ENCODE data around the gene THADA.

The THADA gene

DNA sequence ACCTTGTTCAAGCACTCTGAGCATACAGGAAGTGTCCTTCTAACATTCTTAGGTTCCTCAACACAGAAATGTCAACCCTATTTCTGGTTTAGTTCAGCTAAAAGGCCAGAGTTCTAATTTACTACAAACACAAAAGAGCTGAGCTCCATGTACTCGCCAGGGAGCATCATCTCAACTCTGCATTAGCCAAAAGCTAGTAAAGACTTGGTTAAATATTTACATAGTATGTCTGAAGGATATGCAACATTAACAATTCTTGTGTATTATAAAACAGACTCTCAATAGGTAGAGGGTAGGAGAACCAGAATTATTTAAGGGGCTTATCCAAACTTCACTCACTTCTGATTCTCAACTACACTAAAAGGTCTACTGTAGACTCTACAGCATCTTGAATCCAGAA lies 154.6 kb downstream of the THADA start:
- no peak for DNase-seq (ENCODE audit: low read depth in 2 of 2)

DNA sequence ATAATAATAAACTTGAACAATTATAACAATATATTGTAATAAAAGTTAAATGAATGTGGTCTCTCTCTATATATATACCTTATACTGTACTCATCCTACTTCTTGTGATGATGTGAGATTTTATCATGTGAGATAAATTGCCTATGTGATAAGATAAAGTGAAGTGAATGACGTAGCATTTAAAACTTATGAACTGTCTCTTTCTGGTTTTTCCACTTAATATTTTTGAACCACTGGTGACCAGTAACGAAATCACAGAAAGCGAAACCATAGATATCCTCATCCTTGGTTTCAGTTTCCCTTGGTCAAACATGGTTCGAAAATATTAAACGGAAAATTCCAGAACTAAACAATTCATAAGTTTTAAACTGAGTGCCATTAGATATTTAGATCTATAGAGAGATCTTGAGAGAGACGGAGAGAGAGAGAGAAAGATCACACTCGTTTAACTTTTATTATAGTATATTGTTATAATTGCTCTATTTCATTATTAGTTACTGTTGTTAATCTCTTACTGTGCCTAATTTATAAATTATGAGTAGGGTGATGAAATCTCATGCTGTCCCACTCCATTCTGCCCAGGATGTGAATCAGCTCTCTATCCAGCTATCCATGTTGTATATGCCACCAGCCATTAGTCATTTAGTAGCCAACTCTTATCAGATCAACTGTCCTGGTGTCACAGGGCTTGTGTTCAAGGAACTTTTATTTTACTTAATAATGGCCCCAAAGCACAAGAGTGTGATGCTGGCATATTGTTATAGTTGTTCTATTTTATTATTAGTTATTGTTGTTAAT lies 156.8 kb downstream of the THADA start:
- DNase-seq (ENCODE audit: low read depth in 2 of 2), result no peak

DNA sequence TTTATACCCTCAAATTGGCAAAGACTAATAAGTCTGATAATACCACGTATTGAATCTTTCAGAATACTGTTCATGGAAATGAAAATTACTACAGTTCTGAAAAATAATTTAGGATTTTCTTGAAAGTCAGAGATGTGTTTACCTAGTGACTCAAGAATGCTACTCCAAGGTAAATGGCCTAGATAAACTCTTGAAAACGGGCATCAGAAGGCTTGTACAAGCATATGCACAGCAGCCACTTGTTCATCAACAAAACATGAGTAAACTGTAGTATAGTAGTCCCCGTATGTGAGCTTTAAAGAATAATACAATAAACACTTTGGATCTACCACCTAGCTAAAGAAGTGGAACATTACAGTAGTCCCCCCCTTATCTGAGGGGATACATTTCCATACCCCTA lies 157.5 kb downstream of the THADA start:
- DNase-seq (ENCODE audit: low read depth in 2 of 2), result no peak

DNA sequence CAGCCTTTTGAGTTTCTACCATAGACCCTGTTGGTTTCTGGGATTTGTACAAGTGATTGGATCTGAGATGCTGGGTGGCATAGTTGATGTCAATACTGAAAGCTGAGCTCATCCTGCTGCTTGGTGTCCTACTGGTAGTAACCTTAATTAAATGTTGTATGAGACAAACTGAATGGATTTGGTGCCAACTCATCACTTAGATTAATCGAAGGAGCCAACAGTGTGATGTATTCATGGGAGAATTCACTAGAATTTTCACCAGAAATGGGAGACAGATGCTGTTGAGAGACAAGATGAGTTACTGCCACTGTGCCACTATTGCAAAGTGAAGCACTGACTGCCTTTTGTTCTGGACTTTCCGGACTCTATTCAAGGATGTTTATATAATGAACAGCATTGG lies 158.5 kb downstream of the THADA start:
- DNase-seq (ENCODE audit: low read depth in 2 of 2), result no peak

DNA sequence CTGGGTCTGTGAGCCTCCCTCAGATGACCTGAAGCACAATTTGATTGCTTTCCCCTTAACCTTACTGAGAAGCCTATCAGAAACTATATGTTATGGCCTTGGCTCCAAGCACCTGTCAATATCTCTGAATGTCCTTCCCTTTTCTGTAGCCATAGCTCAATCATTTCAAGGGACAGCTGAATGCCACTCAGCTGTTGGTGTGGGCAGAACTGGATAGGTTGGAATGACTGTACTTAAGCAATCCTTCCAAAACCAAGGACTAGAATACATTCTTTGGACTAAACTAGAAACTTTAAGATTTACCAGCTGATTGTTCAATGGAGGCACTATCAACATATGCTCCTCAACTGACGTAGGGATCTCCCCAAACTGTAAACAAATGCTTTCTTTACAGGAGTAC lies 159.4 kb downstream of the THADA start:
- DNase-seq (ENCODE audit: low read depth in 2 of 2), result no peak

DNA sequence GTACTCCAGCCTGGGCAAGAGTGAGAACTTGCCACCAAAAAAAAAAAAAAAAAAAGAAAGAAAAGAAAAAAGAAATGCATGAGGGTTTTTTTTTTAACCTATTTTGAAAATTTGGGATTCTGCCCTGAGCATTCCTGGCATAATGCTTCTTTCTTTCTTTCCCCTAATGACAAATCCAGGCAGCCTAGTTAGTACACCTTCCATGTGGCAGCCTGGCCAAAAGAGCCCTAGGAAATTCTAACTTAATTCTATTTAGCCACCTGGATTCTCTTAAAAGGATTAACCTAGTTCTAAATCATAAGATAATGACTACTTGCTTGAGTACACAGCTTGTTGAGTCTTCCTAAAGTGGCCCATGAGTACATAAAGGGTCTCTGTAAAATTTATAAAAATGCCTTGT lies 160.1 kb downstream of the THADA start:
- DNase-seq (ENCODE audit: low read depth in 2 of 2), result no peak

DNA sequence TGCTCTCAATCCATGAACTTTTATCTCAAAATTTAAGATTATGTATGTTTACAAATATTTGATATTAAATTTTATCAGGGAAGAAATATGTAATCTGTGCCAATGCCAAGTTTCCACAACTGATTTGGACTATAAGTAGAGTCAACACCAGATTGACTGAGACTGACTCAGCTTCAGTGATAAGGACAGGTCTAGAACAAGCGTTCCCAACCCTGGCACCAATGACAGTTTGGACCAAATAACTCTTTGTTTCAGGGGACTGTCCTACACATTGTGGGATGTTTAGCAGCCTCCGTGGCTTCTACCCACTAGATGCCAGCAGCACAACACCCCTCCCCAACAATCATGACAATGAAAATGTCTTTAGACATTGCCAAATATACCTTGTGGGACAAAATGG lies 165.3 kb downstream of the THADA start:
- no peak for DNase-seq (ENCODE audit: low read depth in 2 of 2)

DNA sequence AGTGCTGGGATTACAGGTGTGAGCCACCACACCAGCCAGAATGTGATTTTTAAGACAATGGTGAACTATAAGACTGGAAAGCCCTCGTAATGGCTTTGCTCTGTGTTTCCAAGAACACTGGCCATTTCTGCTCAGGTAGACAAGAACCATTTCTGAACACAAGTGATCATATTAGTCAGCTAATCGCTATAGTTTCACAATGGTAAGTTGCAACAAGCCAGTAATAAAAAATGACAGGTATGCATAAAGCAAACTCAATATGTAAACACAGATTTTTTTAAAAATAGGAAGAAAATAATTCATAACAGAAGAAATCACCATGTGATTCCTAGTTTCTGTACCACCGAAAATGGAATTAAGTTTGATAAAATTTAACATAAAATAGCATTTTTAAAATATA lies 166.5 kb downstream of the THADA start:
- no peak for DNase-seq (ENCODE audit: low read depth in 2 of 2)

DNA sequence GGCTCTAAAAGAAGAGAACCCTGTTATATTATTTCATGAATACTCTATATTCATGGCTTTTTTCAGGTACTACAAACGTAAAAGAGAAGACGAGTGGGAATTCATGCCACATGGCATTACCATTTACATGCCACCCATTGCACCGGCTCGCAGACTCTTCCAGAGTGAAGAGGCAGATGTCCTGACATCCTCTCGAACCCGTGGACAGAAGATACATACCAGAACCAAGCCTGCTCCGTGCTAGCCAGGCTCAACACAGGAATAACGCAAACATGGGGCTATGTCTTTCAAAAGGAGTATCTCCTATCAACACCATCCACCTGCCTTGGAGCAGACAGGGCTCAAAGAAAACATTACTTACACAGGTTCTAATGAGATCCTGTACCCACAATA lies 168.8 kb downstream of the THADA start:
- no peak for DNase-seq (ENCODE audit: low read depth in 2 of 2)

DNA sequence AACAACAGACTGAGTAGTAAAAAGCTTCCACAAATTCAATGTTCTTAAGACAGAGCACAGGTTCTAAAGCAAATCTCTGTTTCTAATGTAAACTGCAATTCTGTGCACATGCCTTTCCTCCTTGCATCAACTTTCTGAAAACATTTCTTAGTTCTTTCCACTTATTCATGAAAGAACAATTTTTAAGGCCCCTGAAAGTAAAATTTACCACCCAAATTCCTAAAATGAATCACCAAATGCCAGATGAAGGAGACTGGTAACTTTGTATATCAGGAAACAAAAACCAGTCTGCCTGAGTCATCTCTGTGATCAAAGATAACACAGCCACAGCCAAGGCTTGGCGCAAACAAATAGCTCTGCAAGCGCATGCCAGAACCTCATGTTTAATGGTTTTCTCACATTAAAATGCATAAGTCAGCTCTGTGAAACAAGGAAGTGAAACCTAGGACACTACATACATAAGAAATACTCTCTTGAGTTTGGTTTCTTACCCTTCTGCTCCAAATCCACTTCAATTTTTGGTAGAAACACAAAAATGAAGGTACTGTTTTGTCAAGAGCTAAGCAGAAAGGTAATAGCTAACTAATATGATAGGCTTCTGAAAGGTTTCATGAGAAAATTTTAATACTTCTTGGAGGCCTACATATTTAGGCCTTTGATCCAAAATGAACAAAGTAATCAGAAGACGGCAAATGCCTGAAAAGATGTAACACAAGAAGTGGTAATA lies 169.4 kb downstream of the THADA start:
- DNase-seq (ENCODE audit: low read depth in 2 of 2), result peak; percentile 92

DNA sequence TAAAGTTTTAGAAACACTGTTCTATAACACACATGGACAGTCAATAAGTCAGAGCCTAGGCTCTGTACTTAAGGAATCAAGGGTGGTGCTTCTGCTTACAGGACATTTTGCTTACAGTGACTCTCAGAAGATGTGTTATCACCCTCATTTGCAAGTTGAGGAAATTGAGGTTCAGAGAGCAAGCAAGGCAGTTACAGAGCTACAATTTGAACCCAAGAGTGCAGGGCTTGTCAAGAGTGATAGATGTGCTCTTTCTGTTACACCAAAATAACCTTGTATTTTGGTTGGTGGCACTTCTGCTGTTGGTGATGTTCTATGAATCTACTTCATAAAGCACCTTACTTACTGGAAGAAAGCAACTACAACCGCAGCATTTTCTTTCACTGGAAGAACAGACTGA lies 170.2 kb downstream of the THADA start:
- no peak for DNase-seq (ENCODE audit: low read depth in 2 of 2)

DNA sequence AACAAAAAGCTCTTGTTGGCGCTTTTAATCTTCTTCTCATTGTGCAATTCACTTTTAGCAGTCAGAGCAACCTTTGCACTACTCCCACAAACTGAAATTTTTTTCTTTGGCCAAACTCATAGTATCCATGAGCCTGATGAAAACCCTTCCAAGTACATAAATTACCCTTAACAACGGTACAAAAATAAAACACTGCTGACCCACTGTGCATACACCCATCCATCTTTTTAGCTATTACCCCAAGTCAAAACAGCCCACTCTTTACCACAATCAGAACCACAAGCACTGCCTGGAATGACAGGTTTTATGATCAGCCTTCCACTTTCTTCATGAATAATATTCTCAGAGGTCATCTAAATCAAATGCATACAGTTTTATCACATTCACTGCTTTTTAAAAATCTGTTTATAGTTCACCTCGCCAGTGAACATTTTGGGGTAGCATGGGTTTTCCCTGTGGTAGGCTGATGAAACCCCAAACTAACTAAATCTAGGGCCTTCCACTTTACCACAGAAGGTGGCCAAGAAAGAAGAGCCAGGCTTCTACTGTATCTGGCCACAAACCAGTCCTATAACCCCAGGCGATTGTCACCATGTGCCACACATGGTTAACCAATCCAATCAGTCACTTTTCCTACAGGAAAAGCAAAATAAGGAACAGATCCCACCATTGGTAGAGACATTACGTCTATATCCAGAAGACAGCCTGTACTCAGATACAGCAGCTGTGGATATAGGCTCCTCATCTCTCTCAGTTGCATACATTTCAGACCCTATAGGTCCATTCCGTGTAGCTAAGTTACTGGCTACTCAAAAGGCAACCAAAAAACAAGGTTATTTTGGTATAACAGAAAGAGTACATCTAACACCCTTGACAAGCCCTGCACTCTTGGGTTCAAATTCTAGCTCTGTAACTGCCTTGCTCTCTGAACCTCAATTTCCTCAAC lies 171.3 kb downstream of the THADA start:
- DNase-seq (ENCODE audit: low read depth in 2 of 2), result peak; percentile 55 to 57

DNA sequence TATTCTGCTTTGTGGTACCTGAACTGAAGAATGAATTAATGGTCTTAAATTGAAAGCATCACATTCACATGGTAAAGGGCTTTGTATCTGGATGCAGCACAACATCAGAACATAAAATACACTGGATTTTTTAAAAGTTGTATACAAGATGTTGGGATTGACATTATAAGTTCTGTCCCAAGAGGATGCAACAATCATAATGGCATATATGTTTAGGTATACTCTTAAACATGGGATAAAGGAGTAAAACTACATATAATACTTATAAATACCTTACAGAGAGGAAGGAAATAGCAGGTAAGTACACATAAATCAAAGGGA lies 171.9 kb downstream of the THADA start:
- DNase-seq (ENCODE audit: low read depth in 2 of 2), result no peak

DNA sequence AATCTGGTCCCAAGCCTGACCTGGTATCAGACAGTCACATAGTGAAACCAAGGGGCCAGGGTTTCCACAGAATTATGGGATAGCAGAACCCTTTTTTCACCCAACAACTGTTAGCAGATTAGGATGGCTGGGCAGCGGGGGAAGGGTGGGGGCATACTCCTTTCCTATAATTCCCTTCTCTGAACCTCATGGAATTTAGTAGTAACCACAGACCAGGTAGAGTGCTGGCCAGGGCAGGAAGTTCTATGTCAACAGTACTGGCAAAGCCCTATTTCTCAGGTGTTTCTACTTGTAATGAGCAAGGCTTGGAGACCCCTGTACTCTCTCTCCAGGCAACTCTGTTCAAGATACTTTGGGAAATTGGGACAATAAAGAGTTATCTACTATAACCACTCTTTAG lies 174.6 kb downstream of the THADA start:
- DNase-seq (ENCODE audit: low read depth in 2 of 2), result no peak

DNA sequence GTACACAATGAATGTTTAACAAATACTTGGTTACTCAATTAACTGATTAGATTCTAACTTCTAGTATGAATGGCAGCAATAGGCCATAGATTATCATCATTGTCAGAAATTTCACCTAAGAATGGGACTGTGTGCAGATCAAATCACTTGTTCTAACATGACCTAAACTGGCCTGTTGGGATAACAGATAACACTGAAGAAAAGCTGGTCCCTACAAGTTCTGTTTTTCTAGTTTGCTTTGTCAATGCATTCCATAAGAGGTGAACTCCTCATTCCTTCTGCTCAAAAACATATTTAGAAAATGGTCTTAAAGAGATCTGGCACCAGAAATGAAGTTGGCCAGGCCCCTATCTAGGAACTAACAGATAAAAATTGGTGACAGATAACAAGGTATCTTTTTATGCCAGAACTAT lies 175.4 kb downstream of the THADA start:
- no peak for DNase-seq (ENCODE audit: low read depth in 2 of 2)

DNA sequence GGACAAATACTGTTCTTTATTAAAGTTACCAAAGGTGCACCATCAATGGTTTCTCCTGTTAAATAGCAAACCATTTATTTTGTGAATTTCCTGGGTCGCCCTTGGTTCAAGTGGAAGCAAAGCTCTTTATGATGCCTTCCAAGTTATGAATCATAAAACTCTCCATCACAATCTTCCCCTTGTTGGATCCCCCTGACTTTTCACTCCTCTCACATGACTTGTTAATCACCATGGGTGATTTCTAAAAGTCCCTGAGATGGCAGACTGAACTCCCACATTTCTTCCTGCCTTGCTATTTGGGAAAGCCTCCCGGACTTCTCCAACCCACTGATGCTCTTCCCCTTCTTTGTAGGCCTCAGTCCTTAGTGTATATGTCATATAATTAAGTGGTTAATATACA lies 176.0 kb downstream of the THADA start:
- DNase-seq (ENCODE audit: low read depth in 2 of 2), result no peak

DNA sequence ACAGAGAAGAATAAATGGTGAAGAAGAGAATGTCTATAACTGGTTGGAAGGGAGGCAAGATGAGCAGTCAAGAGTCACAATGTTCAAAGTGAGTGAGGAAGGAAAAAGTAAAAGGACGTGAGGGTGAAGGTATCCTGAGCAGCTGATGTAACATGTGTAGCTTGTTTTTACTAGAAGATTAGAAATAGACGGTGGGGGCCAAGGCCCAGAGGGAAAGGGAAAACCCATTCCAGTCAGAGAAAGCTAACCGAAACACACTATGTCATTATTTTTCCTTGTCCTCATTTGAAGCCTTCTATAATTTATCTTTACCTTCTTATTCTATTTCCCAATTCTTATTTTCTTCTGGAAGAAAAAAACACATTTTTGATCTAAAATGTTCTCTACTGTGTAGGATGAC lies 176.6 kb downstream of the THADA start:
- no peak for DNase-seq (ENCODE audit: low read depth in 2 of 2)

DNA sequence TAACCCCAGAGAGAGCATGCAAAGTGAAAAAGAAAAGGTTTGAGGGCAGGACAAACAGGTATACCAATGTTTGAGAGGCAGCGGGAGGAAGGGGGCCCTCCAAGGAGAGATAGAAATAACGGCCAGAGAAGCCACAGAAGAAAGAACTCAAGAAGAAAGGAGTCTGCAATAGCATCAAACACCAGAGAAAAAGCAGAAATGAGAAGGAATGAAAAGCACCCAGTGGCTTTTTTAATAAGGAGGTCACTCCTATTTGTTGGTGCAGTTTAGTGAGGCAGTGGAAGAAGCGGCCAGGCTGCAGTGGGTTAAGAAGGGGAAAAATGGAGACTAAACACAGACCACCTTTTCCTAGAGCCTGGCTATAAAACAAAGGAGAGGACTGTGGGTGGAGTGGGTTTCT lies 177.2 kb downstream of the THADA start:
- no peak for DNase-seq (ENCODE audit: low read depth in 2 of 2)

DNA sequence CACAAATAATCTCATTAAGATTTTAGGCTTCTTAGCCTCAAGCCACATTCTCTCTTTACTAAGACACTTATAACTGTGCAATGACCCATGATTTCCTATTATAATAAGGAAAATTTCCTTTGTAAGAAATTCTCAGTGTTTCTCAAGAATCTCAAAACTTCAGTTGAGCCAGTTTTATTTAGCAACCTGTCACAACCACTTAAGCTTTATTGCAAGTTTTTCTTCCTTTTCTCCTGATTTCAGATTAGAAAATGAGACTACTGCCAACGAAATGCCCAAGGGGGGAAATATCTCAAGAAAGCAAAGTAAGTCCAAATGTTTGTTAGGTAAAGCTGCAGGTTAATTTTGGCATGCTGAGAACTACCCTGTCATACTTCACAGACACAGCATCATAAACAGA lies 178.5 kb downstream of the THADA start:
- DNase-seq (ENCODE audit: low read depth in 2 of 2), result no peak

DNA sequence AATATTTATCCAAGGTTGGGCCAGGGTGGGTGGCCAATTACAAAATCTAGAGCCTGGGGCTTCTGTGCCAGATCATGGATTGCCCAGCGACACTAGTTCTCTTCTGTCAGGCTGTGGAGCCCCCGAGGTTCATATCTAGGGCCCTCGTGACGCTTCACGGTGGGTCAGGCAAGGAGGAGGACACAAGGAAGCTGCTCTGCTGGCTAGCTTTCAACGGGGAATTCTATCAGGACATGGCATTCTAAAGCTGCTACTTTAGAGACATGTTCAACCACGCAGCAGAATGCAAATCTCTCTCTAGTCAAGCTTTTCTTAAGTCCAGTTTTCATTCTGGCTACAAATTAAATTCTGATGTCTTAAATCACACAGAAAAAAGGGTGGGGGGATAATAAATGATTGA lies 180.2 kb downstream of the THADA start:
- no peak for DNase-seq (ENCODE audit: low read depth in 2 of 2)

DNA sequence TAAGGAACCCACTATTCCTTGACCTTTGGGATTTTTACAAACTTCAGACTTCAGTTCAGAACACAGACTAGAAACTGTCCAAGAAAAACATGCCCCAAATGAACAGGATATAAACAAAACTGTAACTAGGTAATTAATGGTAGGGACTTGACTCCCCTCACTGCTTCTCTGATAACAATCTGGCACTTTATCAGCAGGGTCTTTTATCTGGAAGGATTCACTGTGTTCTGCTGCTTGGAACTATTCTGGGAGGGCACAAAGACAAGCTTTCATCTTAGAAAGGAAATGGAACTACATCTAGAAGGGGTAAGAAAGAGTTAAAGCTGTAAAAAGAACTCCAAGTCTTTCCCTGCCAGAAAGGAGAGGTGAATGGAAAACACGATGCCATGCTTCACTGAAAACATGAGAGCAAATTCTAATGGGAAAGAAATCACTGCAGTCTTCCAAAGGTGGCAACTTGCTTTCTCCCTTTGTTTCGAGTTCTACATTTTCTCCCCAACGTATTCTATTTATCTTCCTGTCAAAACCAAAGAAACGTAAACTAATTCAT lies 181.2 kb downstream of the THADA start:
- DNase-seq (ENCODE audit: low read depth in 2 of 2), result no peak

DNA sequence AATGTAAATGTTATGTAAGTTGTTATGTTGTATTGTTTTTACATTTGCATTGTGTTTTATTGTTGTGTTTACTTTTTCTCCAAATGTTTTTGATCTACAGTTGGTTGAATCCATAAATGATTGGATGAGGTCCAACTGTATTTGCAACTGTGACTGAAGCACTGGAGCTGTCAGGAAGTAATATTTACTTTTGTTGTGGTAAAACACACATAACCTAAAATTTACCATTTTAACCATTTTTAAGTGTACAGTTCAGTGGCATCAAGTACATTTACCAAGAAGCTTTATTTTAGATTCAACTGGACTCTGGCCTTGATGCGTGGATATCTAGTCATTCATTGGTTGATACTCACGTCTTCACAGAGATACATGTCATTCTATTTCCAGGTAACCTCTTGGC lies 181.8 kb downstream of the THADA start:
- DNase-seq (ENCODE audit: low read depth in 2 of 2), result no peak

Measured in fibroblast of skin of left biceps (primary cell).